Tibial artery (tissue), 4 donors: Measurements from ENCODE around the gene GRHL3.

ENCODE experiments used
- DNase-seq, 2 donors: peaks; one replicate each; pipeline ENCODE4 v3.0.0-alpha.2; 2019
- H3K27ac ChIP-seq, 2 donors: fragments of 200-600 bp; sonication (generic) in 1 of 2; 1 replicate in 1 of 2; 2 replicates in 1 of 2; pipeline ENCODE4 v1.5.1; 2018 to 2019; ENCODE audit warnings: mild to moderate bottlenecking in 1 of 2
- H3K27me3 ChIP-seq, 2 donors: fragments of 200-600 bp; sonication (generic) in 1 of 2; one replicate each; pipeline versions ENCODE4 v1.5.1 to v1.6.0; 2016 to 2019
- H3K36me3 ChIP-seq, 3 donors: fragments of 200-600 bp; sonication (generic) in 2 of 3; one replicate each; pipeline ENCODE4 v1.5.1; 2016 to 2019; ENCODE audit warnings: mild to moderate bottlenecking in 2 of 3
- H3K4me1 ChIP-seq, 4 donors: fragments of 200-600 bp; sonication (generic) in 2 of 4; 1 replicate in 3 of 4; 2 replicates in 1 of 4; pipeline ENCODE4 v1.5.1; 2016 to 2019
- H3K4me3 ChIP-seq, 2 donors: fragments of 200-600 bp; sonication (generic) in 1 of 2; 1 replicate in 1 of 2; 2 replicates in 1 of 2; pipeline ENCODE4 v1.5.1; 2018 to 2019; ENCODE audit warnings: mild to moderate bottlenecking in 2 of 2
- H3K9me3 ChIP-seq, 3 donors: fragments of 200-600 bp; sonication (generic) in 1 of 3; one replicate each; pipeline ENCODE4 v1.5.1; 2016 to 2019
- CTCF ChIP-seq, 2 experiments: fragments of 200-600 bp in 1 of 2; fragments of 450-650 bp in 1 of 2; IDR thresholded peaks; one replicate each; pipeline ENCODE4 v1.5.1; 2017 to 2019; ENCODE audit warnings: antibody characterized with exemption in 2 of 2, mild to moderate bottlenecking in 1 of 2, moderate library complexity in 1 of 2
- intact Hi-C: fragments of 100-400 bp; cut with DNase I; formaldehyde crosslinking; loops from one replicate; pipeline ENCODE4 v1.15.0; 2023; ENCODE audit warnings: low total_unique reads

The GRHL3 gene

GRCh38 chr1:24364975-24365678 lies 46.0 kb downstream of the GRHL3 start:
- no peak for TF ChIP-seq CTCF (IDR thresholded peaks at IDR 0.05)
- Histone ChIP-seq H3K27ac (no peak overlapping the region), H3K4me3 (no peak overlapping the region), H3K27me3 (no peaks in the 10 kb centered on the region), H3K9me3 (no peaks in the 10 kb centered on the region), H3K4me1 (peaks cover 0 to 8% (median 0%) of the 10 kb centered on the region in 4 donors), H3K36me3 (no peaks in the 10 kb centered on the region)
- intact Hi-C loops, result no loop called here
- DNase-seq, result peak in 1 of 2 donors; percentile 30

GRCh38 chr1:24366707-24367106 lies 47.5 kb downstream of the GRHL3 start:
- intact Hi-C loops, result no loop called here
- H3K27ac ChIP-seq, result no peak overlapping the region
- H3K36me3 ChIP-seq, result no peaks in the 10 kb centered on the region
- H3K9me3 ChIP-seq, result no peaks in the 10 kb centered on the region
- H3K27me3 ChIP-seq, result no peaks in the 10 kb centered on the region
- no peak for TF ChIP-seq CTCF (IDR thresholded peaks at IDR 0.05)
- peaks cover 0 to 8% (median 0%) of the 10 kb centered on the region in 4 donors for H3K4me1 ChIP-seq
- no peak for DNase-seq
- H3K4me3 ChIP-seq, result no peak overlapping the region

- Histone ChIP-seq H3K4me1 (peaks cover 0 to 8% (median 0%) of the 10 kb centered on the region in 4 donors), H3K36me3 (peaks cover 0 to 5% (median 0%) of the 10 kb centered on the region in 3 donors), H3K4me3 (no peak overlapping the region), H3K27me3 (no peaks in the 10 kb centered on the region), H3K27ac (no peak overlapping the region), H3K9me3 (no peaks in the 10 kb centered on the region)
- intact Hi-C loops, result no loop called here
- TF ChIP-seq CTCF (IDR thresholded peaks at IDR 0.05), result no peak
- DNase-seq, result peak; percentile 83 to 85
These were observed 50.0 kb downstream of the GRHL3 start for GRCh38 chr1:24369199-24369598.

- intact Hi-C loops, result no loop called here
- Histone ChIP-seq H3K27ac (no peak overlapping the region), H3K9me3 (no peaks in the 10 kb centered on the region), H3K4me3 (no peak overlapping the region), H3K4me1 (peaks cover 0 to 8% (median 0%) of the 10 kb centered on the region in 4 donors), H3K27me3 (no peaks in the 10 kb centered on the region), H3K36me3 (peaks cover 0 to 5% (median 0%) of the 10 kb centered on the region in 3 donors)
- no peak for DNase-seq
- TF ChIP-seq CTCF (IDR thresholded peaks at IDR 0.05), result no peak
These were observed 50.6 kb downstream of the GRHL3 start for GRCh38 chr1:24369801-24370200.

GRCh38 chr1:24373044-24373443 lies 53.9 kb downstream of the GRHL3 start:
- Histone ChIP-seq H3K9me3 (no peaks in the 10 kb centered on the region), H3K4me1 (peaks cover 0 to 8% (median 0%) of the 10 kb centered on the region in 4 donors), H3K36me3 (peaks cover 0 to 5% (median 0%) of the 10 kb centered on the region in 3 donors), H3K27me3 (no peaks in the 10 kb centered on the region), H3K27ac (no peak overlapping the region), H3K4me3 (no peak overlapping the region)
- intact Hi-C loops, result no loop called here
- TF ChIP-seq CTCF (IDR thresholded peaks at IDR 0.05), result no peak
- no peak for DNase-seq
